Measurements from ENCODE around the gene ADI1.
"Not testable (repeated sequence)": the region's sequence is repeated elsewhere in the genome, so short reads cannot be mapped to it uniquely, and the experiment has no call there.

ADI1 gene

GRCh38 chr2:3449936-3450335, 69.4 kb downstream of the ADI1 start:
- no peak for DNase-seq
- Histone ChIP-seq H3K27me3 (replicated peaks; ENCODE audit: control insufficient read depth, insufficient read depth, low read length, poor library complexity, severe bottlenecking) (no peaks in the 10 kb centered on the region), H3K27ac (ENCODE audit: insufficient read depth, low read length, poor library complexity, severe bottlenecking) (no peak overlapping the region), H3K36me3 (ENCODE audit: control insufficient read depth, insufficient read depth, low read length) (peaks cover 35% of the 10 kb centered on the region), H3K9me3 (ENCODE audit: control insufficient read depth, low read length) (no peaks in the 10 kb centered on the region), H3K4me3 (ENCODE audit: insufficient read depth, low read depth, low read length, poor library complexity, severe bottlenecking) (no peak overlapping the region), H3K4me1 (ENCODE audit: control insufficient read depth, insufficient read depth, low read length, poor library complexity, severe bottlenecking) (no peaks in the 10 kb centered on the region)

GRCh38 chr2:3449086-3449485, 70.2 kb downstream of the ADI1 start:
- Histone ChIP-seq H3K36me3 (ENCODE audit: control insufficient read depth, insufficient read depth, low read length) (peaks cover 38% of the 10 kb centered on the region), H3K27ac (ENCODE audit: insufficient read depth, low read length, poor library complexity, severe bottlenecking) (no peak overlapping the region), H3K27me3 (replicated peaks; ENCODE audit: control insufficient read depth, insufficient read depth, low read length, poor library complexity, severe bottlenecking) (no peaks in the 10 kb centered on the region), H3K9me3 (ENCODE audit: control insufficient read depth, low read length) (no peaks in the 10 kb centered on the region), H3K4me1 (ENCODE audit: control insufficient read depth, insufficient read depth, low read length, poor library complexity, severe bottlenecking) (no peaks in the 10 kb centered on the region), H3K4me3 (ENCODE audit: insufficient read depth, low read depth, low read length, poor library complexity, severe bottlenecking) (no peak overlapping the region)
- DNase-seq, result no peak

GRCh38 chr2:3448441-3448911, 70.9 kb downstream of the ADI1 start:
- peaks cover 45% of the 10 kb centered on the region for H3K36me3 ChIP-seq (ENCODE audit: control insufficient read depth, insufficient read depth, low read length)
- H3K4me3 ChIP-seq (ENCODE audit: insufficient read depth, low read depth, low read length, poor library complexity, severe bottlenecking); H3K9me3 ChIP-seq (ENCODE audit: control insufficient read depth, low read length); H3K27ac ChIP-seq (ENCODE audit: insufficient read depth, low read length, poor library complexity, severe bottlenecking); H3K27me3 ChIP-seq (replicated peaks; ENCODE audit: control insufficient read depth, insufficient read depth, low read length, poor library complexity, severe bottlenecking); H3K4me1 ChIP-seq (ENCODE audit: control insufficient read depth, insufficient read depth, low read length, poor library complexity, severe bottlenecking); DNase-seq: not testable (repeated sequence)

- Histone ChIP-seq H3K4me1 (ENCODE audit: control insufficient read depth, insufficient read depth, low read length, poor library complexity, severe bottlenecking) (no peaks in the 10 kb centered on the region), H3K36me3 (ENCODE audit: control insufficient read depth, insufficient read depth, low read length) (peaks cover 47% of the 10 kb centered on the region), H3K9me3 (ENCODE audit: control insufficient read depth, low read length) (no peaks in the 10 kb centered on the region), H3K27me3 (replicated peaks; ENCODE audit: control insufficient read depth, insufficient read depth, low read length, poor library complexity, severe bottlenecking) (no peaks in the 10 kb centered on the region), H3K27ac (ENCODE audit: insufficient read depth, low read length, poor library complexity, severe bottlenecking) (no peak overlapping the region), H3K4me3 (ENCODE audit: insufficient read depth, low read depth, low read length, poor library complexity, severe bottlenecking) (no peak overlapping the region)
- DNase-seq, result no peak
These were observed 71.5 kb downstream of the ADI1 start for GRCh38 chr2:3447789-3448317.

All from effector memory CD4-positive, alpha-beta T cell (primary cell).